WTC11 (cell line): ENCODE results near the gene TFCP2. TPM values are rescaled to one million over a fixed set of nuclear protein-coding genes. Genes with fewer than 3 reads are reported as not detected.

ENCODE experiments used
- ATAC-seq: fragments of 200-7000 bp; cut with Tn5 transposase; 2 replicates; pipeline ENCODE4 v1.10.0; 2021; ENCODE audit warnings: mild to moderate bottlenecking, moderate library complexity
- CTCF ChIA-PET: fragments of 300-600 bp; sonication (Branson Sonifier 250); formaldehyde crosslinking; loops from one replicate; lab custom pipeline; 2021; ENCODE audit warnings: antibody characterized with exemption; lab: Charles Lee
- POLR2A ChIA-PET: fragments of 350-600 bp; sonication (Branson Sonifier 250); formaldehyde crosslinking; loops from one replicate; lab custom pipeline; 2021; ENCODE audit warnings: antibody characterized with exemption; lab: Charles Lee
- DNase-seq: peaks from one replicate; pipeline ENCODE4 v3.0.0; 2021; ENCODE audit warnings: low spot score
- H3K27ac Mint-ChIP-seq: 2 replicates; pipeline ENCODE4 v1.8.0; 2021; ENCODE audit warnings: mixed read lengths
- H3K27me3 Mint-ChIP-seq: 2 replicates; pipeline ENCODE4 v1.8.0; 2021; ENCODE audit warnings: low read depth, mild to moderate bottlenecking, moderate library complexity, mixed read lengths
- H3K36me3 Mint-ChIP-seq: 2 replicates; pipeline ENCODE4 v1.8.0; 2021; ENCODE audit warnings: mixed read lengths
- H3K4me1 Mint-ChIP-seq: 2 replicates; pipeline ENCODE4 v1.8.0; 2022; ENCODE audit warnings: mixed read lengths
- H3K4me3 Mint-ChIP-seq: 2 replicates; pipeline ENCODE4 v1.8.0; 2021; ENCODE audit warnings: mild to moderate bottlenecking, moderate library complexity, mixed read lengths
- H3K9me3 Mint-ChIP-seq: 2 replicates; pipeline ENCODE4 v1.8.0; 2021; ENCODE audit warnings: mixed read lengths
- AFF4 ChIP-seq: sonication (generic); formaldehyde crosslinking; IDR thresholded peaks from 2 replicates; pipeline ENCODE4 v1.8.1; 2023; ENCODE audit warnings: mild to moderate bottlenecking, missing genetic modification reagents, borderline replicate concordance
- AR ChIP-seq: fragments of 250-450 bp; sonication (Bioruptor Pico); IDR thresholded peaks from 2 replicates; pipeline ENCODE4 v1.9.0; 2021; ENCODE audit warnings: mild to moderate bottlenecking
- ARID4B ChIP-seq: sonication (generic); formaldehyde crosslinking; IDR thresholded peaks from 2 replicates; pipeline ENCODE4 v1.8.0; 2023; ENCODE audit warnings: missing genetic modification reagents, mild to moderate bottlenecking, borderline replicate concordance
- ATF1 ChIP-seq: sonication (generic); formaldehyde crosslinking; IDR thresholded peaks from 2 replicates; pipeline ENCODE4 v1.8.1; 2023; ENCODE audit warnings: mild to moderate bottlenecking, moderate library complexity, missing genetic modification reagents
- CREB1 ChIP-seq: sonication (generic); formaldehyde crosslinking; IDR thresholded peaks from 2 replicates; pipeline ENCODE4 v1.8.0; 2023; ENCODE audit warnings: mild to moderate bottlenecking, missing genetic modification reagents
- E2F5 ChIP-seq: sonication (generic); formaldehyde crosslinking; IDR thresholded peaks from 2 replicates; pipeline ENCODE4 v1.8.1; 2022; ENCODE audit warnings: mild to moderate bottlenecking, moderate library complexity, missing genetic modification reagents
- MXD4 ChIP-seq: fragments of 250-450 bp; sonication (Bioruptor Pico); IDR thresholded peaks from 2 replicates; pipeline ENCODE4 v1.8.0; 2021; ENCODE audit warnings: mild to moderate bottlenecking, moderate library complexity, borderline replicate concordance
- NFATC4 ChIP-seq: fragments of 250-450 bp; sonication (Bioruptor Pico); IDR thresholded peaks from 2 replicates; pipeline ENCODE4 v1.9.0; 2021; ENCODE audit warnings: mild to moderate bottlenecking
- NFE2L1 ChIP-seq: sonication (generic); formaldehyde crosslinking; IDR thresholded peaks from 2 replicates; pipeline ENCODE4 v1.8.1; 2023; ENCODE audit warnings: missing genetic modification reagents
- SMAD3 ChIP-seq: sonication (generic); formaldehyde crosslinking; IDR thresholded peaks from 2 replicates; pipeline ENCODE4 v1.8.0; 2022; ENCODE audit warnings: missing genetic modification reagents, mild to moderate bottlenecking, borderline replicate concordance
- SOX15 ChIP-seq: fragments of 250-450 bp; sonication (Bioruptor Pico); IDR thresholded peaks from 2 replicates; pipeline ENCODE4 v1.9.0; 2021; ENCODE audit warnings: mild to moderate bottlenecking
- TEAD1 ChIP-seq: sonication (generic); formaldehyde crosslinking; IDR thresholded peaks from 2 replicates; pipeline ENCODE4 v1.8.0; 2022; ENCODE audit warnings: mild to moderate bottlenecking, missing genetic modification reagents
- TEAD4 ChIP-seq: sonication (generic); formaldehyde crosslinking; IDR thresholded peaks from 2 replicates; pipeline ENCODE4 v1.8.0; 2022; ENCODE audit warnings: mild to moderate bottlenecking, missing genetic modification reagents
- USF1 ChIP-seq: sonication (generic); formaldehyde crosslinking; IDR thresholded peaks from 2 replicates; pipeline ENCODE4 v1.8.0; 2022; ENCODE audit warnings: mild to moderate bottlenecking, missing genetic modification reagents
- ZBTB43 ChIP-seq: sonication (generic); formaldehyde crosslinking; IDR thresholded peaks from 2 replicates; pipeline ENCODE4 v1.8.1; 2023; ENCODE audit warnings: mild to moderate bottlenecking, missing genetic modification reagents
- ZNF121 ChIP-seq: sonication (generic); formaldehyde crosslinking; IDR thresholded peaks from 2 replicates; pipeline ENCODE4 v1.8.0; 2023; ENCODE audit warnings: missing genetic modification reagents
- ZNF317 ChIP-seq: sonication (generic); formaldehyde crosslinking; IDR thresholded peaks from 2 replicates; pipeline ENCODE4 v1.8.1; 2023; ENCODE audit warnings: low read depth, mild to moderate bottlenecking, moderate library complexity, missing genetic modification reagents, borderline replicate concordance
- ZNF425 ChIP-seq: fragments of 250-450 bp; sonication (Bioruptor Pico); conservative IDR thresholded peaks from 2 replicates; pipeline ENCODE4 v1.9.0; 2021; ENCODE audit warnings: mild to moderate bottlenecking
- total RNA-seq: library from RNA; stranded (reverse); gene quantifications from 3 replicates; pipeline ENCODE4 v1.2.3, GENCODE V29; 2021

The TFCP2 gene
- total RNA-seq, 1 experiment from 2014 or later = 35.4 TPM

GRCh38 chr12:51139292-51139844 lies 33.6 kb downstream of the TFCP2 start:
- no peaks in the 10 kb centered on the region for H3K27me3 Mint-ChIP-seq
- TF ChIP-seq AR (no peak), ZNF121 (CRISPR knock-in tag) (peak; percentile 73)
- H3K36me3 Mint-ChIP-seq = peaks cover 20% of the 10 kb centered on the region
- POLR2A ChIA-PET = no interaction called here
- H3K27ac Mint-ChIP-seq = peak overlapping the region; percentile 86; the same call in 1 of the 2 replicates
- peaks cover 8% of the 10 kb centered on the region for H3K9me3 Mint-ChIP-seq
- no peak for ATAC-seq
- DNase-seq = no peak
- CTCF ChIA-PET = no interaction called here
- H3K4me3 Mint-ChIP-seq = no peak overlapping the region
- no peaks in the 10 kb centered on the region for H3K4me1 Mint-ChIP-seq

GRCh38 chr12:51132693-51133092 lies 40.2 kb downstream of the TFCP2 start:
- ATAC-seq (no peak), DNase-seq (no peak)
- no peaks in the 10 kb centered on the region for H3K36me3 Mint-ChIP-seq
- no peaks in the 10 kb centered on the region; the same call in 1 of the 2 replicates for H3K27me3 Mint-ChIP-seq
- H3K4me1 Mint-ChIP-seq = 0 out of 2 replicates have a peak, but pooled peaks cover 6% of the 10 kb centered on the region
- H3K27ac Mint-ChIP-seq = peak overlapping the region; percentile 82; the same call in 1 of the 2 replicates
- H3K4me3 Mint-ChIP-seq = no peak overlapping the region
- H3K9me3 Mint-ChIP-seq = no peaks in the 10 kb centered on the region
- ChIA-PET POLR2A (interaction anchor here (0.6 to 1.0 kb wide), 2 partner anchors 111 to 369 kb away, joined by 3 to 9 read pairs; partner anchors contain the start of gene ATF1), CTCF (interaction anchor here (0.9 kb wide), 1 partner anchor 86 kb away, joined by 3 read pairs; no protein-coding TSS in a partner anchor)
- TF ChIP-seq E2F5 (CRISPR knock-in tag) (no peak), ATF1 (CRISPR knock-in tag) (no peak), NFATC4 (CRISPR knock-in tag) (no peak), ARID4B (CRISPR knock-in tag) (no peak), TEAD4 (CRISPR knock-in tag) (no peak), SMAD3 (CRISPR knock-in tag) (no peak), USF1 (no peak), CREB1 (no peak), MXD4 (CRISPR knock-in tag) (no peak), ZBTB43 (no peak), ZNF425 (CRISPR knock-in tag) (no peak), AFF4 (CRISPR knock-in tag) (no peak), TEAD1 (CRISPR knock-in tag) (no peak), SOX15 (CRISPR knock-in tag) (no peak), ZNF317 (CRISPR knock-in tag) (no peak), NFE2L1 (CRISPR knock-in tag) (no peak)
